HFFc6 (cell line): ENCODE results near the gene DGAT2. TPM values are rescaled to one million over a fixed set of nuclear protein-coding genes. Genes with fewer than 3 reads are reported as not detected.

Experiments
- DNase-seq: peaks from one replicate; pipeline ENCODE4 v3.0.0-alpha.2; 2018
- H3K27ac Mint-ChIP-seq: 2 replicates; pipeline ENCODE4 v1.8.0; 2020; ENCODE audit warnings: mild to moderate bottlenecking, mixed read lengths
- H3K27me3 Mint-ChIP-seq: 2 replicates; pipeline ENCODE4 v1.8.0; 2021; ENCODE audit warnings: mild to moderate bottlenecking, moderate library complexity, mixed read lengths; ENCODE audit not compliant: insufficient read depth
- H3K36me3 Mint-ChIP-seq: 2 replicates; pipeline ENCODE4 v1.8.0; 2021; ENCODE audit warnings: low read depth, mixed read lengths
- H3K4me1 Mint-ChIP-seq: 2 replicates; pipeline ENCODE4 v1.8.0; 2020; ENCODE audit warnings: low read depth, mixed read lengths
- H3K4me3 Mint-ChIP-seq: 2 replicates; pipeline ENCODE4 v1.8.0; 2020; ENCODE audit warnings: mild to moderate bottlenecking, moderate library complexity, mixed read lengths
- H3K9me3 Mint-ChIP-seq: 2 replicates; pipeline ENCODE4 v1.8.0; 2020; ENCODE audit warnings: mild to moderate bottlenecking, mixed read lengths
- long read RNA-seq: library from polyadenylated mRNA; unstranded; transcript quantifications from one replicate; pipeline ENCODE4 v2.0.0, GENCODE V29; 2019
- total RNA-seq, 6 experiments: library from RNA; stranded (reverse); fragmentation: NEBNext Ultra II Directional; extraction: Animal tissue kit (Norgen Biotek cat#: 25700); gene quantifications; 2 replicates in 1 of 6; 3 replicates in 5 of 6; pipeline ENCODE4 v1.2.3, GENCODE V29; 2021
- TF ChIP-seq, protein P1 (sequence below): fragments of 200-600 bp; sonication (generic); IDR thresholded peaks from 2 replicates; pipeline ENCODE4 v1.5.0; 2021; ENCODE audit warnings: antibody characterized with exemption, mild to moderate bottlenecking

Gene DGAT2, protein sequence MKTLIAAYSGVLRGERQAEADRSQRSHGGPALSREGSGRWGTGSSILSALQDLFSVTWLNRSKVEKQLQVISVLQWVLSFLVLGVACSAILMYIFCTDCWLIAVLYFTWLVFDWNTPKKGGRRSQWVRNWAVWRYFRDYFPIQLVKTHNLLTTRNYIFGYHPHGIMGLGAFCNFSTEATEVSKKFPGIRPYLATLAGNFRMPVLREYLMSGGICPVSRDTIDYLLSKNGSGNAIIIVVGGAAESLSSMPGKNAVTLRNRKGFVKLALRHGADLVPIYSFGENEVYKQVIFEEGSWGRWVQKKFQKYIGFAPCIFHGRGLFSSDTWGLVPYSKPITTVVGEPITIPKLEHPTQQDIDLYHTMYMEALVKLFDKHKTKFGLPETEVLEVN
- total RNA-seq = under 1 TPM; 0.23 to 0.55 (median 0.36) TPM
- long read RNA-seq, partial matches to known transcripts = 0 of 2 reads
- long read RNA-seq, other reads (novel, unspliced or antisense) = 0 of 2 reads

DNA sequence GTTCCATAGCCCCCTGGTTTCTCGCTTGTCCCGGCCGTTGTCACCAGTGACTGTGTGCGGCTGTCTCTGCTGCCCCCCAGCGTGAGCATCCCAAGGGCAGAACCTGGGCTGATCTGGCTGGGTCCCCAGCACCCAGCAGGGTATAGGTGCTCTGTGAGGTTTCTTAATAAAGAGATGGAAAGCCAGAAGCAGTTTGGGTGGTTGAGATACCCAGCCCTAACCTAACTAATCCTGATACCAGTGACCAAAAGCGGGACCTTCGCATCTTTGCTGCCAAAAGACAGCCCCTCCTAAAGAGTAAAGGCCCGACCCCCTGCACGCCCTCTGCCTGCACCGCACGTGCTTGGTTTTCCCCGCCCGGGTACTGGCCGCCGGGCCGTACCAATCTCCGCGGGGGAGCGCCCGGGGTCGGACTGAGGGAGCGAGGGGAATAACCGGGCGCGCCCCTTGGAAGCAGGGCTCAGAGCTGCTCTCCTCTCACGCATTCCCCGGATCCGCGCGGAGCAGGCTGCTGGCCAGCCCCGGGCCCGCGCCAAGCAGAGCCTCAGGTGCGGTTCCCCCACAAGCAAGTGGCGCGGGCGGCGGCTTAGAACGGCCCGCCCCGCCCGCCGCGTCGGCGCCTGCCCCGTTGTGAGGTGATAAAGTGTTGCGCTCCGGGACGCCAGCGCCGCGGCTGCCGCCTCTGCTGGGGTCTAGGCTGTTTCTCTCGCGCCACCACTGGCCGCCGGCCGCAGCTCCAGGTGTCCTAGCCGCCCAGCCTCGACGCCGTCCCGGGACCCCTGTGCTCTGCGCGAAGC is at the start of gene DGAT2:
Gene DGAT2, plus strand, starts transcription at position 667 of the 797 bp plus-strand sequence. CDS start 214 bp downstream, outside the sequence.
- no peak for DNase-seq

DNA sequence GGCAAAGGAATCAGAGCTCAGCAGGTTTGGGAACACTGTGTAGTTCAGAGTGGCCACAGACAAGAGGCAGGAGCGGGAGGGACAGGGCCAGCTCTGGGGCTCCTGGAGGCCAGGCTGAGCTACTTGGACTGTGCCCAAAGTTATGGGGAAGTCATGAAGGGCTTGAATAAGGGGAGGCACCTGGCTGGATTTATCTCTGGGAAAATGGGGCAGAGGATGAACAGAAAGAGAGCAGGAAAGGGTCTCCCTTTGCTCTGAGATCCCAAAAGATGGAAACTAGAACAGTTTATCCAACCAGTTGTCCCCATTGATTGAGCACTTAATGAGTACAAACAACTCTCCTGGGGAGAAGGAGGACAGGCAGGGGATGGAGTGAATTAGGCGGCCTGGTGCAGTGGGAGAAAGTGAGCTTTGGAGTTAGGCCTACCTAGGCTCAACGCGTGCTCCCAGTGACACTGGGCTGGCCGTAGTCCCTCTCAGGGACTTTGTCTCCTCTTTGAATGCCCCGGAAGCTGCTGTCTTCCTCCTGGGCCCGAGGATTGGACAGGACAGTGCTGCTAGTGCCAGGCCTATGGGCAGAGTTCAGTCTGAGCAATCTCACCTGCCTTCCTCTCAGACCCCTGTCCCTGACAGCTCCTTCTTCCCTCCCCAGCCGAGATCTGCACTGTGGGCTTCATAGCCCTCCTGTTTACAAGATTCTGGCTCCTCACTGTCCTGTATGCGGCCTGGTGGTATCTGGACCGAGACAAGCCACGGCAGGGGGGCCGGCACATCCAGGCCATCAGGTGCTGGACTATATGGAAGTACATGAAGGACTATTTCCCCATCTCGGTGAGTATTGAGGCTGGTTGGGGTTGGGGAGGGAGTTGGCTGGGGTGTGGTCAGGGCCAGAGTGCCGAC is 49.0 kb upstream of the DGAT2 start:
- Mint-ChIP-seq H3K27me3 (peaks cover 26% of the 10 kb centered on the region), H3K36me3 (no peaks in the 10 kb centered on the region), H3K27ac (no peak overlapping the region), H3K4me1 (no peaks in the 10 kb centered on the region), H3K9me3 (no peaks in the 10 kb centered on the region), H3K4me3 (no peak overlapping the region)
- no peak for DNase-seq
- TF ChIP-seq, protein P1, sequence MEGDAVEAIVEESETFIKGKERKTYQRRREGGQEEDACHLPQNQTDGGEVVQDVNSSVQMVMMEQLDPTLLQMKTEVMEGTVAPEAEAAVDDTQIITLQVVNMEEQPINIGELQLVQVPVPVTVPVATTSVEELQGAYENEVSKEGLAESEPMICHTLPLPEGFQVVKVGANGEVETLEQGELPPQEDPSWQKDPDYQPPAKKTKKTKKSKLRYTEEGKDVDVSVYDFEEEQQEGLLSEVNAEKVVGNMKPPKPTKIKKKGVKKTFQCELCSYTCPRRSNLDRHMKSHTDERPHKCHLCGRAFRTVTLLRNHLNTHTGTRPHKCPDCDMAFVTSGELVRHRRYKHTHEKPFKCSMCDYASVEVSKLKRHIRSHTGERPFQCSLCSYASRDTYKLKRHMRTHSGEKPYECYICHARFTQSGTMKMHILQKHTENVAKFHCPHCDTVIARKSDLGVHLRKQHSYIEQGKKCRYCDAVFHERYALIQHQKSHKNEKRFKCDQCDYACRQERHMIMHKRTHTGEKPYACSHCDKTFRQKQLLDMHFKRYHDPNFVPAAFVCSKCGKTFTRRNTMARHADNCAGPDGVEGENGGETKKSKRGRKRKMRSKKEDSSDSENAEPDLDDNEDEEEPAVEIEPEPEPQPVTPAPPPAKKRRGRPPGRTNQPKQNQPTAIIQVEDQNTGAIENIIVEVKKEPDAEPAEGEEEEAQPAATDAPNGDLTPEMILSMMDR = no peak

More for the DNA sequence above, at the start of gene DGAT2:
- Mint-ChIP-seq H3K9me3 (no peaks in the 10 kb centered on the region), H3K27ac (no peak within 1 kb of the TSS), H3K4me3 (peak within 1 kb of the TSS; percentile 24; the same call in 1 of the 2 replicates), H3K27me3 (peaks cover 47% of the 10 kb centered on the region), H3K4me1 (peaks cover 20% of the 10 kb centered on the region), H3K36me3 (no peaks in the 10 kb centered on the region)
- TF ChIP-seq, protein P1 = no peak; the same call in 1 of the 2 replicates

DNA sequence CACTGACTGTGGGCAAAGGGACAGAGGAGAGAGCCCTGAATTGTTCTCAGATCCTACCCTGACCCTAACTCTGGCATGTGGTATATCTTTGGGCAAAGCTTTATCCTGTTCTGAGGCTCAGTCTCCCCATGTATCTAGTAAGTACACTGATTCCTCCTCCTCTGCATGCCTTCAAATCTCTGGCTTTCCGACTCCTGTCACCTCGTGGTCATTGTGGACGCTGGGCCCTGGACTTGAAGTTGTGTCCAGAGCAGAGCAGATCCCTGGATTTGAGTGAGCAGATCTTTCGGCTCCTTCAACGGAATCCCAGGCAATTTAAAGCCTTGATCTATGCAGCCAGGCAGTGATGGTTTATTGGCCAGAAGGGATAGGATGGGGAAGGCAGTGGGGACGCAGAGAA is 47.9 kb upstream of the DGAT2 start:
- no peak for DNase-seq
- Mint-ChIP-seq H3K9me3 (no peaks in the 10 kb centered on the region), H3K27ac (no peak overlapping the region), H3K27me3 (peaks cover 20% of the 10 kb centered on the region), H3K4me3 (no peak overlapping the region), H3K36me3 (no peaks in the 10 kb centered on the region), H3K4me1 (no peaks in the 10 kb centered on the region)
- TF ChIP-seq, protein P1 = no peak

DNA sequence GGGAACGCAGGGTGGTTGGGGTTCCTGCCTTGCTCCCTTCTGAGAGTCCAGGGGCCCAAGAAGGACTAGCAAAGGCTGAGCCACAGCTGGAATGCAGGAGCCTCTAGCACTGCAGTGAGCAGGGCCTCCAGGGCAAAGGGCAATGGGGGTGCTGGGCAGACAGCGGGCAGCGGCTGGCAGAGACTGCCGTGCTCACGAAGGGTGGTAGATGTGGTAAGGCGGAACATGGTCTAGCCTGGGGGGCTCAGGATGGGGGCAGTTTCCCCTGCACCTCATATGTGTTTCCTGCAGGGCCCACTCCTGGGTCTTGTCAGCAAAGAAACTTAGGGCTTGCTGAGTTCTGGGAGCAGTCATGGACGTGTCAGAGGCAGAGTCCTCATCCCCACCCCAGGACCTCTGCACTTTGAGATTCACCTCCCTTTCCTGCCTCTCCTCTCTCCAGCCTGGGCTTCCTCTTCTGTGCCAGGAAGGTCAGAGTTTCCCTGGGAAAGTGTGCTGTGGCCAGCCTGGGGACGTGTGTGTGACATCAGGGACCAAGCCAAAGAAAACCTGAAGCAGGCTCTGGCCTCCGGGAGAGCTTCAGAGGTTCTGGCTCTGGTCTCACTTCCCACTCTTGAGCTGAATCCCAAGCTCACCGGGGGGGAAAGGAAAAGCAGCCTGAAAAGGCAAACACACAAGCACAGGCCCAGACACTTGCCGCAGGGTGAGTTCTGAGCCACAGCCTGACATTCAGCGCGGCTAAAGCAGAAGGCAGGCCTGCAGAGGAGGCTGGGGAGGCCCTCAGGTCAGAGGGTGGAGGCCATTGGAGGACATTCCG is 46.5 kb upstream of the DGAT2 start:
- Mint-ChIP-seq H3K36me3 (no peaks in the 10 kb centered on the region), H3K4me3 (no peak overlapping the region), H3K27ac (no peak overlapping the region), H3K27me3 (peaks cover 14% of the 10 kb centered on the region), H3K9me3 (no peaks in the 10 kb centered on the region), H3K4me1 (no peaks in the 10 kb centered on the region)
- no peak for DNase-seq
- TF ChIP-seq, protein P1 = no peak
